HG03558 (cell line): ENCODE results near the gene RGS14.
"Not testable (repeated sequence)": the region's sequence is repeated elsewhere in the genome, so short reads cannot be mapped to it uniquely, and the experiment has no call there.

Source experiments
- ATAC-seq: cut with Tn5 transposase; IDR thresholded peaks from one replicate; pipeline ENCODE4 v1.9.1; 2021; ENCODE audit warnings: moderate number of reproducible peaks; ENCODE audit not compliant: unreplicated experiment; ENCODE audit errors: extremely low read depth

The RGS14 gene

GRCh38 chr5:177396807-177397206 lies 39.1 kb downstream of the RGS14 start:
- no peak for ATAC-seq

GRCh38 chr5:177397875-177398390 lies 40.2 kb downstream of the RGS14 start:
- ATAC-seq: no peak

GRCh38 chr5:177399997-177400868 lies 42.5 kb downstream of the RGS14 start, which contains the start of gene PFN3:
PFN3 (minus strand) TSS chr5:177400661; CDS start chr5:177400576, 85 bp downstream.
- ATAC-seq: no peak

- ATAC-seq: no peak
These were observed 44.7 kb downstream of the RGS14 start for GRCh38 chr5:177402271-177403043.

GRCh38 chr5:177403102-177403791 lies 45.5 kb downstream of the RGS14 start:
- ATAC-seq: no peak

- ATAC-seq: peak; percentile 45
These were observed 46.3 kb downstream of the RGS14 start for GRCh38 chr5:177403792-177404640.

GRCh38 chr5:177404641-177405179 lies 47.0 kb downstream of the RGS14 start:
- no peak for ATAC-seq

GRCh38 chr5:177405312-177405711 lies 47.6 kb downstream of the RGS14 start:
- ATAC-seq: no peak

GRCh38 chr5:177405805-177406204 lies 48.1 kb downstream of the RGS14 start:
- ATAC-seq: no peak

GRCh38 chr5:177409043-177409801 lies 51.5 kb downstream of the RGS14 start, which contains the start of gene F12:
F12 (minus strand) TSS chr5:177409564; CDS start chr5:177409527, 37 bp downstream.
- no peak for ATAC-seq

GRCh38 chr5:177410575-177410974 lies 52.9 kb downstream of the RGS14 start:
- no peak for ATAC-seq

GRCh38 chr5:177412603-177413233 lies 55.0 kb downstream of the RGS14 start:
- no peak for ATAC-seq

GRCh38 chr5:177414481-177414880 lies 56.8 kb downstream of the RGS14 start:
- no peak for ATAC-seq

- not testable (repeated sequence) for ATAC-seq
These were observed 59.4 kb downstream of the RGS14 start for GRCh38 chr5:177417081-177417480.

- no peak for ATAC-seq
These were observed 61.3 kb downstream of the RGS14 start for GRCh38 chr5:177419046-177419445.

GRCh38 chr5:177420472-177420871 lies 62.7 kb downstream of the RGS14 start:
- ATAC-seq: not testable (repeated sequence)

GRCh38 chr5:177421062-177421798 lies 63.5 kb downstream of the RGS14 start:
- no peak for ATAC-seq
